Stomach smooth muscle (tissue), 2 donors: ENCODE measurements around the gene NMNAT2.
"Not testable (repeated sequence)": the region's sequence is repeated elsewhere in the genome, so short reads cannot be mapped to it uniquely, and the experiment has no call there.

Experiments used
- H3K27ac ChIP-seq: one replicate; pipeline ENCODE4 v1.7.0; 2013; ENCODE audit warnings: mild to moderate bottlenecking, low read length, inconsistent platforms
- H3K27me3 ChIP-seq, 2 donors: one replicate each; pipeline ENCODE4 v1.7.0; 2013; ENCODE audit warnings: low read length in 2 of 2; ENCODE audit not compliant: insufficient read depth in 2 of 2, control insufficient read depth in 1 of 2
- H3K36me3 ChIP-seq, 2 donors: one replicate each; pipeline ENCODE4 v1.7.0; 2013; ENCODE audit warnings: low read length in 2 of 2; ENCODE audit not compliant: control insufficient read depth in 2 of 2, insufficient read depth in 2 of 2
- H3K4me1 ChIP-seq: one replicate; pipeline ENCODE4 v1.7.0; 2013; ENCODE audit warnings: low read length; ENCODE audit not compliant: control insufficient read depth, insufficient read depth
- H3K4me3 ChIP-seq, 2 donors: one replicate each; pipeline ENCODE4 v1.7.0; 2013; ENCODE audit warnings: low read length in 2 of 2
- H3K9ac ChIP-seq, 2 donors: one replicate each; pipeline ENCODE4 v1.7.0; 2013; ENCODE audit warnings: low read length in 2 of 2, mild to moderate bottlenecking in 1 of 2
- H3K9me3 ChIP-seq, 2 donors: one replicate each; pipeline ENCODE4 v1.7.0; 2013; ENCODE audit warnings: low read length in 2 of 2; ENCODE audit not compliant: control insufficient read depth in 2 of 2
- donor health status: healthy.
- donor health status: Pancreatic carcinoma.

The NMNAT2 gene

DNA sequence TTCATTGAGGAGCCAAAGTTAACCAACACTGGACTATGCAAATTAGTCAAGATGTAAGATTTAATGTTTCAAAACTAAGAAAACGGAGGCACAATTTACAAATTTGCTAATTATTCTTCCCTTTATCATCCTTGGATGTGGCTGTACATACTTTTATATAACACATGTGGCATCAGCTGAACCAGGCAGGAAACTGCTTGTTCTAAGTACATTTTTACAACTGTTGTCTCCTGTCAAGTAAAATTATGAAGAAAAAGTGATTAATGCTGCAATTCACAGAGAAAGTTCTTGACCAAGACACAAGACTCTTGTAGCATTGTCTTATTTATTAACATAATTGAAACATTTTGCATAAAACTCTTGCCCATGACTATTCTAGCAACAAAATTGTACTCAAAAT is 170.2 kb downstream of the NMNAT2 start:
- Histone ChIP-seq H3K27ac (no peak overlapping the region), H3K4me3 (no peak overlapping the region), H3K9ac (no peak overlapping the region), H3K27me3 (no peaks in the 10 kb centered on the region), H3K36me3 (no peaks in the 10 kb centered on the region), H3K4me1 (peaks cover 5% of the 10 kb centered on the region), H3K9me3 (no peaks in the 10 kb centered on the region)

DNA sequence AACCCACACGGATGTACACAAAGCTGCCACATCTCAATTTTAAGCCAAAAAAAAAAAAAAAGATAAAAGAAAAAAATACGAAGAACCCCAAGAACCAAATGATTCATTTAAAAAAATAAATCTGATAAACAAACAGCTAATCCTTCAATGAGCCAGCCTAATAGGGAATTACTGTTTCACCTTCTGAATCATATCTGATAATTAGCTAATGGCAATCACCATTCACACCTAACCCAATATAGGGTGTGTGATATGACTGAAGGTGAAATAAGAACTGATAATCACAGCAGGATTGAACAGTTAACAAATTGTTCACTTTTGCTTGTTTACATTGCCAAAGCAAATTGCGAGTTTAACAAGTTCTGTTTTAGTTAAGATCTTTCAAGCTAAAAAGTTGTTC is 170.7 kb downstream of the NMNAT2 start:
- Histone ChIP-seq H3K27me3 (no peaks in the 10 kb centered on the region), H3K9me3 (no peaks in the 10 kb centered on the region), H3K4me1 (peaks cover 5% of the 10 kb centered on the region), H3K36me3 (no peaks in the 10 kb centered on the region), H3K27ac (no peak overlapping the region), H3K9ac (no peak overlapping the region), H3K4me3 (no peak overlapping the region)

DNA sequence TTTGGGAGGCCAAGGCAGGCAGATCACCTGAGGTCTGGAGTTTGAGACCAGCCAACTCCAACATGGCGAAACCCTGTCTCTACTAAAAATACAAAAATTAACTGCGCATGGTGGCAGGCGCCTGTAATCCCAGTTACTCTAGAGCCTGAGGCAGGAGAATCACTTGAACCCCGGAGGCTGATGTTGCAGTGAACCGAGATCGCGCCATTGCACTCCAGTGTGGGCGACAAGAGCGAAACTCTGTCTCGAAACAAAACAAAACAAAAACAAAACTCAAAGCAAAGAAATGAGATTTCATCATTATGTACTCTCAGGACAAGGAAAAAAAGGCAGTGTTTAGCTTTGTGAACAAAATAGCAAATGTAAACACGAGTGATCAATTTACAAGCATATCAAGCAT is 171.1 kb downstream of the NMNAT2 start:
- Histone ChIP-seq H3K4me3 (no peak overlapping the region), H3K9me3 (no peaks in the 10 kb centered on the region), H3K4me1 (peaks cover 5% of the 10 kb centered on the region), H3K27me3 (no peaks in the 10 kb centered on the region), H3K9ac (no peak overlapping the region), H3K27ac (no peak overlapping the region), H3K36me3 (no peaks in the 10 kb centered on the region)

DNA sequence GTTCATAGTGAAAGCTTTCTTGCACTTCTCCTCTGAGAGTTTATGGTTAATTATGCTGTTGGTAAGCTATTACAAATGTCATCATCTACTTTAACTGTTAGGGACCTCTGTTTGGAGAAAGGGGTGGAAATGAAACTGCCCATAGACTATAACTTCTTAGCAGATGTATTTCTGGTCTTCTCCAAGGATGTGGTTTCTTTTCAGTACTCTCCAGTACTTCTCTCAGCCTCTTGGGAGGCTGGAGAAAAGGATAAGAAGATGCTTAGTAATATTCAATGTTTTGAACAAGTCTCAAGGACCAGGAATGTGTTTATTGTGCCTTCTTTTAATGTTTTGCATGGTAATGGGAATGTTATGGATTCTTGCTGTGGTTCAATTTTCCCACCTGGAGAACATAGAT is 171.7 kb downstream of the NMNAT2 start:
- no peak overlapping the region for H3K9ac ChIP-seq

DNA sequence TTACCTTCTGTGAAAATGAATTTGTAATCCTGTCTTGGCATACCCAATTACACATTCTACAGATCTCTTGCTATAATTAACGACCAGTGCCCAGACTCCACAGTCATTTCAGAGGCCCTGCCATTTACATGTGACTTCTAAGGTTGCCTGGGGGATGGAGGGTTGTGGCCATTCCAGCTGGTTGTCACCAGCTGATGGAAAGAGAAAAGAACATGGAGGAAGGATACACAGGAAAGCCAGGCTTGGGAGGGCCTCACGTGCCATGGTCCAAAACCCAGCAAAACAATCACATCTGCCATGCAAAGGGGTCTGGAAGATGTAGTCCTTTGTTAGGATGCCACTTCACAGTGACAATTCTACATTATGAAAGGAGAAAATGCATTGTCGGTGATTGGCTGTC is 172.8 kb downstream of the NMNAT2 start:
- Histone ChIP-seq H3K4me1 (peaks cover 5% of the 10 kb centered on the region), H3K4me3 (no peak overlapping the region), H3K27ac (no peak overlapping the region), H3K9ac (no peak overlapping the region), H3K27me3 (no peaks in the 10 kb centered on the region), H3K36me3 (no peaks in the 10 kb centered on the region), H3K9me3 (no peaks in the 10 kb centered on the region)

More for the DNA sequence above, 171.7 kb downstream of the NMNAT2 start:
- no peaks in the 10 kb centered on the region for H3K9me3 ChIP-seq
- peaks cover 5% of the 10 kb centered on the region for H3K4me1 ChIP-seq
- H3K27me3 ChIP-seq = no peaks in the 10 kb centered on the region
- H3K4me3 ChIP-seq = no peak overlapping the region
- no peaks in the 10 kb centered on the region for H3K36me3 ChIP-seq
- no peak overlapping the region for H3K27ac ChIP-seq

DNA sequence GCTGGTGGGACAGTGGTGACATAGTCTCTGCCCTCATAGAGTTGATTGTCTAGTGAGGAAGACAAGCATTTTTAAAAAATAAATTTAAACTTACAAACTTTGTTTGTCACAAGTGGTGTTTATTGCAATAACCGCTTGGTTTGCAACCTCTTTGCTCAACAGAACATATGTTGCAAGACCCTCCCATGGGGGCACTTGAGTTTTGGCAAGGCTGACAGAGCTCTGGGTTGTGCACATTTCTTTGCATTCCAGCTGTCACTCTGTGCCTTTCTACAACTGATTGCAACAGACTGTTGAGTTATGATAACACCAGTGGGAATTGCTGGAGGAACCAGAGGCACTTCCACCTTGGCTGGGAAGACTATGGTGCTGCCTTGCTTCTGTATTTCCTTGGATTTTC is 173.7 kb downstream of the NMNAT2 start:
- Histone ChIP-seq H3K4me3 (no peak overlapping the region), H3K9me3 (no peaks in the 10 kb centered on the region), H3K36me3 (no peaks in the 10 kb centered on the region), H3K4me1 (peaks cover 5% of the 10 kb centered on the region), H3K9ac (no peak overlapping the region), H3K27me3 (no peaks in the 10 kb centered on the region), H3K27ac (peak overlapping the region; percentile 7)

DNA sequence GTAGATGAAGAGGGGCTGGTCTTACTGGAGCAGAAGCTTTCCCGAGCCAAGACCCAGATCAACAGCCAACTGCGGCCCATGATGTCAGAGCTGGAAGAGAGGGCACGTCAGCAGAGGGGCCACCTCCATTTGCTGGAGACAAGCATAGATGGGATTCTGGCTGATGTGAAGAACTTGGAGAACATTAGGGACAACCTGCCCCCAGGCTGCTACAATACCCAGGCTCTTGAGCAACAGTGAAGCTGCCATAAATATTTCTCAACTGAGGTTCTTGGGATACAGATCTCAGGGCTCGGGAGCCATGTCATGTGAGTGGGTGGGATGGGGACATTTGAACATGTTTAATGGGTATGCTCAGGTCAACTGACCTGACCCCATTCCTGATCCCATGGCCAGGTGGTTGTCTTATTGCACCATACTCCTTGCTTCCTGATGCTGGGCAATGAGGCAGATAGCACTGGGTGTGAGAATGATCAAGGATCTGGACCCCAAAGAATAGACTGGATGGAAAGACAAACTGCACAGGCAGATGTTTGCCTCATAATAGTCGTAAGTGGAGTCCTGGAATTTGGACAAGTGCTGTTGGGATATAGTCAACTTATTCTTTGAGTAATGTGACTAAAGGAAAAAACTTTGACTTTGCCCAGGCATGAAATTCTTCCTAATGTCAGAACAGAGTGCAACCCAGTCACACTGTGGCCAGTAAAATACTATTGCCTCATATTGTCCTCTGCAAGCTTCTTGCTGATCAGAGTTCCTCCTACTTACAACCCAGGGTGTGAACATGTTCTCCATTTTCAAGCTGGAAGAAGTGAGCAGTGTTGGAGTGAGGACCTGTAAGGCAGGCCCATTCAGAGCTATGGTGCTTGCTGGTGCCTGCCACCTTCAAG is 174.8 kb downstream of the NMNAT2 start:
- peak overlapping the region in 1 of 2 donors; percentile 15 for H3K4me3 ChIP-seq
- no peak overlapping the region for H3K9ac ChIP-seq
- H3K36me3 ChIP-seq = no peaks in the 10 kb centered on the region
- peaks cover 5% of the 10 kb centered on the region for H3K4me1 ChIP-seq
- H3K27me3 ChIP-seq = no peaks in the 10 kb centered on the region
- H3K27ac ChIP-seq = peak overlapping the region; percentile 13
- no peaks in the 10 kb centered on the region for H3K9me3 ChIP-seq

DNA sequence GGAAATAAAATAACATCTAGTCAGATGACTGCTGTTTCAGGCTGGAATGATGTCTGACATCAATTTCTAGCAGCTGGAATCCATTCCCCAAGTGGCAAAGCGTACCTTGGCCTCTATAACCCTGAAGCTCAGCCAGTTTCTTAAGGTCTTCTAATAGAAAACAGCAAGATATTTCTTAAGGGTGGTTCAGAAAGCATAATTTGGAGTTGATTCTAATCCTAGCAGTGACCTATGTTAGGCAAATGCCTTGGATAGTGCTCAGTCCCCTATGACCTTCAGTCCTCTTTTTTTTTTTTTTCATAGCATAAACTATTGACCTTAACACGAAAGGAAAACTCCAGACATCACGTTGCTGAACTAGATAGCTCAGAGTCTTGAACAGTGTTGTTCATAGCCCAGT is 175.6 kb downstream of the NMNAT2 start:
- Histone ChIP-seq H3K27me3 (no peaks in the 10 kb centered on the region), H3K36me3 (no peaks in the 10 kb centered on the region), H3K4me3 (no peak overlapping the region), H3K9me3 (no peaks in the 10 kb centered on the region), H3K27ac (peak overlapping the region; percentile 13), H3K9ac (no peak overlapping the region), H3K4me1 (peaks cover 5% of the 10 kb centered on the region)

DNA sequence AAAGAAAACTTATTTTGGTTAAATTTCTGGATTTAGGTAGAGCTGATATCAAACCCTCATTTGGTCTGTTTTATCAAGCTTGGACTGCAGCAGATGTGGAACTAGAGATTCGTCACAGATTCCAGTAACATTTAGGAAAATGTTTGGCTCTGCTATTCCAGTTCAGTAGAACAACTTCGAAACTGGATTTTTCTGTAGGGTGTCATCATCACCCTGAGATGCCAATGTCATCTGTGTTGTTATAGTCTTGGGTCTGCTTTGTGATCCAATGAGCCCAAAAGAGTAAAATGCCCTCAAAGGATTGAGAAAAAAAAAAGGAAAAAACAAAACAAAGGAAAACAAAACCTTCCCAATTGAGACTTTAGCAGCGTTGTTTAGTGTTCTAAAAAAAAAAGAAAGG is 176.7 kb downstream of the NMNAT2 start:
- H3K4me1 ChIP-seq = peaks cover 5% of the 10 kb centered on the region
- H3K9me3 ChIP-seq = no peaks in the 10 kb centered on the region
- H3K27ac ChIP-seq = no peak overlapping the region
- H3K27me3 ChIP-seq = no peaks in the 10 kb centered on the region
- no peaks in the 10 kb centered on the region for H3K36me3 ChIP-seq
- no peak overlapping the region for H3K9ac ChIP-seq
- no peak overlapping the region for H3K4me3 ChIP-seq

DNA sequence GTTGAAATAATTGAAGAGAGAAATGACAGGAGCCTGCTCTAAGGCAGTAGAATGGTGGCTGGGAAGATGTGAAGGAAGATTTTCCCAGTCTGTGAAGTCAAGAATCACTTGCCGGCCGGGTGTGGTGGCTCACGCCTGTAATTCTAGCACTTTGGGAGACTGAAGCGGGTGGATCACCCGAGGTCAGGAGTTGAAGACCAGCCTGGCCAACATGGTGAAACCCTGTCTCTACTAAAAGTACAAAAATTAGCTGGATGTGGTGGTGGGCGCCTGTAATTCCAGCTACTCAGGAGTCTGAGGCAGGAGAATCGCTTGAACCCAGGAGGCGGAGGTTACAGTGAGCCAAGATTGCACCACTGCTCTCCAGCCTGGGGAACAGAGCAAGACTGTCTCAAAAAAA is 177.3 kb downstream of the NMNAT2 start:
- H3K27me3 ChIP-seq, H3K9me3 ChIP-seq, H3K4me1 ChIP-seq, H3K4me3 ChIP-seq, H3K9ac ChIP-seq, H3K36me3 ChIP-seq: not testable (repeated sequence)
- H3K27ac ChIP-seq = peak overlapping the region; percentile 24

DNA sequence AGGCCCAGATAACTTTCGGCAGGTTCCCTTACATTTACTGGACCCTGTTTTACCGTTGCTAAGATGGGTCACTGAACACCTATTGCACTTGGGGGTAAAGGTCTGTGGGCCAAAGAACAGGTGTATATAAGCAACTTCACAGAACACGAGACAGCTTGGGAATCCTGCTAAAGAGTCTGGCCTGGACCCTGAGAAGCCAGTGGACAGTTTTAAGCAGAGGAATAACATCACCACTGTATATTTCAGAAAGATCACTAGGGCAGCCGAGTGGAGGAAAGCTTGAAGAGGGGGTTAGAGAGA is 177.7 kb downstream of the NMNAT2 start:
- Histone ChIP-seq H3K9ac (no peak overlapping the region), H3K4me3 (no peak overlapping the region), H3K9me3 (no peaks in the 10 kb centered on the region), H3K27me3 (no peaks in the 10 kb centered on the region), H3K27ac (peak overlapping the region; percentile 24), H3K4me1 (peaks cover 7% of the 10 kb centered on the region), H3K36me3 (no peaks in the 10 kb centered on the region)
